Measurements from ENCODE around the gene PAPPA. TPM values are rescaled to one million over a fixed set of nuclear protein-coding genes. Genes with fewer than 3 reads are reported as not detected.

PAPPA gene
- total and polyA plus RNA-seq, 9 of the 15 experiments (the other 6 are each of a cell fraction or from before 2014, with no cell fraction given): 0.06 to 0.18 (median 0.11) TPM

- no peak overlapping the region for H2AFZ ChIP-seq (ENCODE audit: low read depth, low read length)
- H3K36me3 ChIP-seq (ENCODE audit: control insufficient read depth, insufficient read depth, low read length): no peaks in the 10 kb centered on the region
- peak overlapping the region in 1 of 2 experiments; percentile 28; a peak in 2 of 4 replicates for H3K9ac ChIP-seq (ENCODE audit: insufficient read depth in 1 of 2, low read depth in 2 of 2, low read length in 2 of 2)
- CTCF ChIA-PET (ENCODE audit: low intra/inter-chr PET ratio): no interaction called here
- no peaks in the 10 kb centered on the region for H3K27me3 ChIP-seq (ENCODE audit: control insufficient read depth in 2 of 2, insufficient read depth in 2 of 2, low read length in 2 of 2)
- peaks cover 13 to 51% of the 10 kb centered on the region in 2 experiments for H3K4me1 ChIP-seq (replicated peaks in 1 of 2; ENCODE audit: control insufficient read depth in 2 of 2, insufficient read depth in 2 of 2, low read length in 2 of 2)
- BruUV-seq (replicated peaks): no TSS peak
- intact Hi-C loops (cut with micrococcal nuclease) (loop anchor here (2.0 to 5.0 kb wide), 2 partner anchors 14 to 69 kb away; no protein-coding TSS in a partner anchor), in situ Hi-C loops (cut with MboI) (no loop called here)
- no peaks in the 10 kb centered on the region for H3K79me2 ChIP-seq (ENCODE audit: control insufficient read depth, insufficient read depth, low read length)
- no peak overlapping the region for H3K4me3 ChIP-seq
- no peaks in the 10 kb centered on the region for H3K9me3 ChIP-seq (replicated peaks; ENCODE audit: control insufficient read depth, insufficient read depth, low read depth, low read length)
- no peaks in the 10 kb centered on the region for H3K9me1 ChIP-seq (ENCODE audit: control insufficient read depth, insufficient read depth, low read length)
- no peaks in the 10 kb centered on the region for H4K20me1 ChIP-seq (replicated peaks; ENCODE audit: control insufficient read depth, insufficient read depth, low read length)
- no peak for FAIRE-seq
- H3K27ac ChIP-seq (ENCODE audit: extremely low read depth, low read depth, low read length): peak overlapping the region; percentile 67; the same call in 2 of the 3 replicates
- WGBS (ENCODE audit: insufficient coverage, low coverage, missing lambda C conversion rate): 40% methylated on average over 1 of the region's 1 CpG
- H3K4me2 ChIP-seq (ENCODE audit: insufficient read depth, low read length): no peak overlapping the region
- DNase-seq (ENCODE audit: extremely low read depth in 1 of 4, low spot score in 3 of 4): no peak
- ATAC-seq: peak; percentile 2; the same call in 1 of the 3 replicates
- POLR2A ChIA-PET: interaction anchor here (0.7 to 3.5 kb wide), 10 partner anchors 8 to 245 kb away, joined by 3 to 19 read pairs (median 4); no protein-coding TSS in a partner anchor
- peak in 1 of 2 experiments; percentile 18; a peak in 1 of 4 replicates for TF ChIP-seq TEAD1 (CRISPR knock-in tag; IDR thresholded peaks at IDR 0.05)
- TF ChIP-seq NR2C1 (IDR thresholded peaks at IDR 0.05): no peak
- peak; percentile 30; the same call in 1 of the 2 replicates for TF ChIP-seq NR2C1 (tag; IDR thresholded peaks at IDR 0.05)
- TF ChIP-seq FOXK2 (conservative IDR thresholded peaks at IDR 0.05 in 1 of 2, IDR thresholded peaks at IDR 0.05 in 1 of 2; ENCODE audit: low read depth in 2 of 2): no peak
- TF ChIP-seq KAT8 (IDR thresholded peaks at IDR 0.05; ENCODE audit: low read depth): no peak
- no peak for TF ChIP-seq KDM4B (IDR thresholded peaks at IDR 0.05; ENCODE audit: borderline replicate concordance in 2 of 2, low read depth in 1 of 2)
- peak; percentile 47; the same call in 1 of the 2 replicates for TF ChIP-seq DMBX1 (CRISPR knock-in tag; IDR thresholded peaks at IDR 0.05; ENCODE audit: borderline replicate concordance)
- no peak for TF ChIP-seq NR2F6 (CRISPR knock-in tag; IDR thresholded peaks at IDR 0.05)
- TF ChIP-seq NR4A1 (CRISPR knock-in tag; IDR thresholded peaks at IDR 0.05): no peak
- TF ChIP-seq NR4A1 (tag; IDR thresholded peaks at IDR 0.05): peak; percentile 64; the same call in 1 of the 2 replicates
- no peak for TF ChIP-seq ZNF512 (tag; IDR thresholded peaks at IDR 0.05)
- 0 out of 2 replicates have a peak, but pooled peaks have one; percentile 13 for TF ChIP-seq MEF2D (tag; conservative IDR thresholded peaks at IDR 0.05; ENCODE audit: low read depth)
- no peak for TF ChIP-seq ZNF780A (CRISPR knock-in tag; IDR thresholded peaks at IDR 0.05)
- 0 out of 2 replicates have a peak, but pooled peaks have one; percentile 17 for TF ChIP-seq ELF4 (CRISPR knock-in tag; IDR thresholded peaks at IDR 0.05)
- TF ChIP-seq ZNF764 (CRISPR knock-in tag; IDR thresholded peaks at IDR 0.05; ENCODE audit: low read depth): no peak
- no peak for TF ChIP-seq BRD4 (IDR thresholded peaks at IDR 0.05)
- no peak for TF ChIP-seq SIRT6 (IDR thresholded peaks at IDR 0.05; ENCODE audit: low read depth, low read length)
- no peak for TF ChIP-seq ZNF3 (CRISPR knock-in tag; IDR thresholded peaks at IDR 0.05)
- 0 out of 2 replicates have a peak, but pooled peaks have one; percentile 26 for TF ChIP-seq ZNF134 (CRISPR knock-in tag; conservative IDR thresholded peaks at IDR 0.05)
- TF ChIP-seq NFIC (IDR thresholded peaks at IDR 0.05): no peak
- TF ChIP-seq GTF2F1 (IDR thresholded peaks at IDR 0.05; ENCODE audit: low read depth, low read length): no peak
- TF ChIP-seq ZNF644 (tag; IDR thresholded peaks at IDR 0.05; ENCODE audit: low read depth): no peak
- TF ChIP-seq TCFL5 (CRISPR knock-in tag; conservative IDR thresholded peaks at IDR 0.05): no peak
- TF ChIP-seq SMAD3 (CRISPR knock-in tag; conservative IDR thresholded peaks at IDR 0.05): 0 out of 2 replicates have a peak, but pooled peaks have one; percentile 36
- TF ChIP-seq KDM5B (IDR thresholded peaks at IDR 0.05; ENCODE audit: insufficient replicate concordance, low read depth, low read length): no peak
These were observed 269.6 kb downstream of the PAPPA start for GRCh38 chr9:116423149-116423548.
